Measurements from ENCODE around the gene NTSR1.

DNA sequence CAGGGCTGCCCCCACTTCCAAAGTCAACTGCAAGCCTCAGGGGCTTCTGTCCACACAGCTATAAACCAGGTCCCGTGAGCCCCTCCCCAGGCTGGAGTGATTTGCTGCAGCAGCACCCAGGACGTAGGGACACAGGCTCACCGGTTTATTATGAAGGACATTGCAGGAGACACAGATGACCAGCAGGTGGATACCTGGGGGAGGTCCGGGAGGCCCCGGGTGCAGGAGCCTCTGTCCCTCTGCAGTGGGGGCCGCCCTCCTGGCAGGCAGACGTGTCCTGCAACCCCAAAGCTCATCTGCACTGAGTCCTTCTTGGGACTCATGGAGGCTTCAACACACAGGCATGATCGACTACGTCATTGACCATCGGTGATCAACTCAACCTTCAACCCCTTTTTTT lies 14.5 kb upstream of the NTSR1 start:
- TF ChIP-seq ZNF274 (IDR thresholded peaks at IDR 0.05; ENCODE audit: low read depth, low read length) (no peak), YY1 (IDR thresholded peaks at IDR 0.05; ENCODE audit: insufficient read depth, insufficient read length) (no peak), SUZ12 (IDR thresholded peaks at IDR 0.05; ENCODE audit: extremely low read depth, insufficient read depth, insufficient read length) (no peak)

All from NT2/D1 (cell line).